Smooth muscle cell (in vitro differentiated cells): Measurements from ENCODE around the gene TMEM233. TPM values are rescaled to one million over a fixed set of nuclear protein-coding genes. Genes with fewer than 3 reads are reported as not detected.

Experiments
- DNase-seq: peaks from one replicate; lab custom pipeline; 2025; ENCODE audit not compliant: unreplicated experiment; lab: John Stamatoyannopoulos, UW
- H2AFZ ChIP-seq: fragments of 200-600 bp; sonication (generic); 2 replicates; pipeline ENCODE4 v1.6.0; 2016; ENCODE audit warnings: antibody characterized with exemption, low read depth, mild to moderate bottlenecking
- H3F3A ChIP-seq: fragments of 200-600 bp; sonication (generic); 2 replicates; pipeline ENCODE4 v1.6.0; 2017; ENCODE audit warnings: antibody characterized with exemption, low read depth
- H3K27ac ChIP-seq: fragments of 200-600 bp; sonication (generic); 2 replicates; pipeline ENCODE4 v1.5.1; 2016; ENCODE audit warnings: low read depth, mild to moderate bottlenecking
- H3K27me3 ChIP-seq: fragments of 200-600 bp; sonication (generic); 2 replicates; pipeline ENCODE4 v1.6.1; 2016; ENCODE audit warnings: low read depth, mild to moderate bottlenecking
- H3K36me3 ChIP-seq: fragments of 200-600 bp; sonication (generic); 2 replicates; pipeline ENCODE4 v1.5.1; 2016; ENCODE audit warnings: low read depth
- H3K4me1 ChIP-seq: fragments of 200-600 bp; sonication (generic); 2 replicates; pipeline ENCODE4 v1.5.1; 2016; ENCODE audit warnings: low read depth
- H3K4me2 ChIP-seq: fragments of 200-600 bp; sonication (generic); 2 replicates; pipeline ENCODE4 v1.6.0; 2016; ENCODE audit warnings: mild to moderate bottlenecking
- H3K4me3 ChIP-seq: fragments of 200-600 bp; sonication (generic); 2 replicates; pipeline ENCODE4 v1.5.1; 2016; ENCODE audit warnings: mild to moderate bottlenecking
- H3K79me2 ChIP-seq: fragments of 200-600 bp; sonication (generic); 2 replicates; pipeline ENCODE4 v1.6.0; 2016; ENCODE audit warnings: low read depth, mild to moderate bottlenecking
- H3K9ac ChIP-seq: fragments of 200-600 bp; sonication (generic); 2 replicates; pipeline ENCODE4 v1.6.0; 2016; ENCODE audit warnings: low read depth
- H3K9me3 ChIP-seq: fragments of 200-600 bp; sonication (generic); replicated peaks from 2 replicates; pipeline ENCODE4 v1.5.1; 2016; ENCODE audit warnings: low read depth
- H4K20me1 ChIP-seq: fragments of 200-600 bp; sonication (generic); 2 replicates; pipeline ENCODE4 v1.6.0; 2016; ENCODE audit warnings: low read depth
- WGBS: methylation state at CpG from one replicate; pipeline ENCODE4 v1.1.7; 2016; ENCODE audit warnings: low lambda C conversion rate; 5-methylcytosine and 5-hydroxymethylcytosine counted together
- polyA plus RNA-seq: library from polyadenylated mRNA; unstranded; fragments of >200 nt; fragmentation: Nextera tagmentation; extraction: Ambion mirVana; gene quantifications from 2 replicates; pipeline ENCODE4 v1.2.1, GENCODE V29; 2016
- total RNA-seq: library from RNA; depleted of rRNA; stranded (reverse); fragments of >200 nt; gene quantifications from 2 replicates; pipeline ENCODE4 v1.2.3, GENCODE V29; 2014
- TF ChIP-seq, protein P1 (sequence below): fragments of 200-600 bp; sonication (generic); IDR thresholded peaks from 2 replicates; pipeline ENCODE4 v1.5.1; 2017; ENCODE audit warnings: borderline replicate concordance, mild to moderate bottlenecking, antibody characterized with exemption; ENCODE audit not compliant: insufficient read depth, poor library complexity, severe bottlenecking

Gene TMEM233
- total and polyA plus RNA-seq, 2 experiments from 2014 or later: not detected

DNA sequence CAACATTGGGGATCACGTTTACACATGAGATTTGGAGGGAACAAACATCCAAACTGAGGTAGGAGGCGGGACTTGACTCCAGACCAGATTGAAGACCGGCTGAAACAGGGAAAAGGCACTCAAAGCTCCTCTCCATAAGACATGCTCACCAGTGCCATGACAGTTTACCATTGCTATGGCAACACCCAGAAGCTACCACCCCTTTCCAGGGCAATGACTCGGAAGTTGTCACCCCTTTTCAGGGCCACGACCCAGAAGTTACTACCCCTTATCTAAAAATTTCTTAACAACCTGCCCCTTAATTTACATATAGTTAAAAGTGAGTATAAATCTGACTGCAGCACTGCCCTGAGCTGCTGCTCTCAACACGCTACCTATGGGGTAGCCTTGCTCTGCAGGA is 34.1 kb downstream of the TMEM233 start:
- H4K20me1 ChIP-seq: no peaks in the 10 kb centered on the region
- TF ChIP-seq, protein P1, sequence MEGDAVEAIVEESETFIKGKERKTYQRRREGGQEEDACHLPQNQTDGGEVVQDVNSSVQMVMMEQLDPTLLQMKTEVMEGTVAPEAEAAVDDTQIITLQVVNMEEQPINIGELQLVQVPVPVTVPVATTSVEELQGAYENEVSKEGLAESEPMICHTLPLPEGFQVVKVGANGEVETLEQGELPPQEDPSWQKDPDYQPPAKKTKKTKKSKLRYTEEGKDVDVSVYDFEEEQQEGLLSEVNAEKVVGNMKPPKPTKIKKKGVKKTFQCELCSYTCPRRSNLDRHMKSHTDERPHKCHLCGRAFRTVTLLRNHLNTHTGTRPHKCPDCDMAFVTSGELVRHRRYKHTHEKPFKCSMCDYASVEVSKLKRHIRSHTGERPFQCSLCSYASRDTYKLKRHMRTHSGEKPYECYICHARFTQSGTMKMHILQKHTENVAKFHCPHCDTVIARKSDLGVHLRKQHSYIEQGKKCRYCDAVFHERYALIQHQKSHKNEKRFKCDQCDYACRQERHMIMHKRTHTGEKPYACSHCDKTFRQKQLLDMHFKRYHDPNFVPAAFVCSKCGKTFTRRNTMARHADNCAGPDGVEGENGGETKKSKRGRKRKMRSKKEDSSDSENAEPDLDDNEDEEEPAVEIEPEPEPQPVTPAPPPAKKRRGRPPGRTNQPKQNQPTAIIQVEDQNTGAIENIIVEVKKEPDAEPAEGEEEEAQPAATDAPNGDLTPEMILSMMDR: no peak
- H3K9me3 ChIP-seq: no peaks in the 10 kb centered on the region
- no peak overlapping the region for H3K4me3 ChIP-seq
- no peak overlapping the region for H3K27ac ChIP-seq
- no peak for DNase-seq
- no peak overlapping the region for H2AFZ ChIP-seq
- no peak overlapping the region for H3K4me2 ChIP-seq
- no peaks in the 10 kb centered on the region for H3K79me2 ChIP-seq
- WGBS: 89% methylated on average over 6 of the region's 6 CpGs
- no peaks in the 10 kb centered on the region for H3F3A ChIP-seq
- H3K9ac ChIP-seq: no peak overlapping the region
- no peaks in the 10 kb centered on the region for H3K4me1 ChIP-seq
- H3K27me3 ChIP-seq: no peaks in the 10 kb centered on the region
- H3K36me3 ChIP-seq: no peaks in the 10 kb centered on the region

DNA sequence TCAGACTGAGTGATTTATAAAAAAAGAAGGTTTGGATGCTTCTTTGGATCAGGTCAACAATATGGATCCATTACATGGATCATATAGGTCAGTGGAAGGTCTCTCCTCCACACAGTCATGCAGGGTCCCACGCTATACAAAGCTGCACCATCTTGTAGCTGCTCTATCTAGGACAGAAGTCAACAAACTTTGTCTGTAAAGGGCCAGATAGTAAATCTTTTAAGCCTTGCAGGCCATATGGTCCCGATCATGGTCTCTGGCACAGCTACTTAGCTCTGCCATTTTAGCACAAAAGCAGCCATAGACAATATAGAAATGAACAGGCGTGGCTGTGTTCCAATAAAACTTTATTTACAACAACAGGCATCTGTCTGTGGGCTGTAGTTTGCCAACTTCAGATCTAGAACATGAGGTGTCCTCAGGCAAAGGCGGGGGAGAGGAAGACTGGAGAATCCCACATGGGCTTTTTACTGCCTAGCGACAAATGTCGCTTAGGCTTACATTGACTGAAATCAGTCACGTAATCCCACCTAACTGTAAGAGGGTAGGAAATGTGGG is 36.7 kb downstream of the TMEM233 start:
- TF ChIP-seq, protein P1: no peak
- no peak overlapping the region for H2AFZ ChIP-seq
- H3K36me3 ChIP-seq: no peaks in the 10 kb centered on the region
- no peak overlapping the region for H3K4me2 ChIP-seq
- WGBS: 86% methylated on average over 7 of the region's 7 CpGs
- H3K4me3 ChIP-seq: no peak overlapping the region
- no peaks in the 10 kb centered on the region for H3K4me1 ChIP-seq
- no peak overlapping the region for H3K27ac ChIP-seq
- no peaks in the 10 kb centered on the region for H3F3A ChIP-seq
- no peak for DNase-seq
- no peaks in the 10 kb centered on the region for H3K79me2 ChIP-seq
- H3K27me3 ChIP-seq: no peaks in the 10 kb centered on the region
- no peaks in the 10 kb centered on the region for H3K9me3 ChIP-seq
- H3K9ac ChIP-seq: no peak overlapping the region
- no peaks in the 10 kb centered on the region for H4K20me1 ChIP-seq

DNA sequence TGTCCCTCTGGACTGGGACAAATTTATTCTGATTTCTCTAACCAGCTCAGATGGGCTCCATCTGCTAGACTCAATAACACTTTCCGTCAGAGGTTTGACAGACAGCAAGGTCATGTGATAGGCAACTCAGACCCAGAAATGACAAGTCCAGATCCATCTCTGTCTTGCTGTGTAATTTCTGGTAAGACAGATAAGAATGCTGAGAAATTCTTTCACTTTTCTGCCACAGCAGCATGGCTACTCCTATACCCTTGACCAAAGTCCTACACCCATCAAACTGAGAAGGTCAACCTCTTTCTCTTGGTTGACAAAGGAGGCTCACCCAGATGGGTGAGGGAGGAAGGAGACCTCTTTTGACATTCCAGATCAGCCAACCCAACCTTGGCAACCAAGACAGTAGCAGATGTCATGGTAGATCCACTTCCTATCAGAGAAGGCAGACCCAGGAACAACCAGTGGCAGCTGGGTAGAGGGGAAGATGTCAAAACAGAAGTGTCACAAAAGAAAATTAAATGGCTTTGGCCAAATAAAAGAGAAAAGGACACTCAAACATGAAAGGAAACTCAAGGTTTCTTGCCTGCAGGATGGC is 37.5 kb downstream of the TMEM233 start:
- no peak for DNase-seq
- TF ChIP-seq, protein P1: no peak
- no peak overlapping the region for H2AFZ ChIP-seq
- H3K36me3 ChIP-seq: no peaks in the 10 kb centered on the region
- H3K4me2 ChIP-seq: no peak overlapping the region
- 92% methylated on average over 1 of the region's 1 CpG for WGBS
- no peak overlapping the region for H3K4me3 ChIP-seq
- no peak overlapping the region for H3K9ac ChIP-seq
- H3K79me2 ChIP-seq: no peaks in the 10 kb centered on the region
- no peaks in the 10 kb centered on the region for H3F3A ChIP-seq
- no peaks in the 10 kb centered on the region for H3K4me1 ChIP-seq
- H4K20me1 ChIP-seq: no peaks in the 10 kb centered on the region
- H3K27me3 ChIP-seq: no peaks in the 10 kb centered on the region
- H3K27ac ChIP-seq: no peak overlapping the region
- no peaks in the 10 kb centered on the region for H3K9me3 ChIP-seq
